ENCODE data around the gene FILIP1. TPM values are rescaled to one million over a fixed set of nuclear protein-coding genes. Genes with fewer than 3 reads are reported as not detected.

FILIP1 gene
- total and polyA plus RNA-seq, 2 donors from 2014 or later, result 0.80 to 4.6 TPM

- peaks cover 0 to 12% (median 4%) of the 10 kb centered on the region in 3 donors for H3K4me1 ChIP-seq (ENCODE audit: control insufficient read depth in 2 of 3, insufficient read depth in 2 of 3, low read depth in 1 of 3, low read length in 3 of 3)
- FAIRE-seq (no peak), DNase-seq (no peak)
- no peak overlapping the region for H3K9ac ChIP-seq (ENCODE audit: low read length in 3 of 3)
- intact Hi-C loops (cut with DNase I), result no loop called here
- no peak for TF ChIP-seq CTCF (IDR thresholded peaks at IDR 0.05; ENCODE audit: borderline replicate concordance, extremely low read depth, insufficient read depth)
- peaks cover 0 to 2% (median 0%) of the 10 kb centered on the region in 3 donors for H3K36me3 ChIP-seq (ENCODE audit: control insufficient read depth in 2 of 3, insufficient read depth in 3 of 3, low read length in 3 of 3)
- H3K27ac ChIP-seq (ENCODE audit: low read depth in 2 of 2, low read length in 2 of 2), result no peak overlapping the region
- H3K27me3 ChIP-seq (ENCODE audit: control insufficient read depth, insufficient read depth, low read length), result no peaks in the 10 kb centered on the region
- H3K4me3 ChIP-seq (ENCODE audit: low read length in 3 of 3), result no peak overlapping the region
- no peaks in the 10 kb centered on the region for H3K9me3 ChIP-seq (ENCODE audit: control insufficient read depth in 2 of 3, insufficient read depth in 1 of 3, low read length in 3 of 3)
These were observed 218.5 kb downstream of the FILIP1 start for GRCh38 chr6:75275067-75275466.

DNA sequence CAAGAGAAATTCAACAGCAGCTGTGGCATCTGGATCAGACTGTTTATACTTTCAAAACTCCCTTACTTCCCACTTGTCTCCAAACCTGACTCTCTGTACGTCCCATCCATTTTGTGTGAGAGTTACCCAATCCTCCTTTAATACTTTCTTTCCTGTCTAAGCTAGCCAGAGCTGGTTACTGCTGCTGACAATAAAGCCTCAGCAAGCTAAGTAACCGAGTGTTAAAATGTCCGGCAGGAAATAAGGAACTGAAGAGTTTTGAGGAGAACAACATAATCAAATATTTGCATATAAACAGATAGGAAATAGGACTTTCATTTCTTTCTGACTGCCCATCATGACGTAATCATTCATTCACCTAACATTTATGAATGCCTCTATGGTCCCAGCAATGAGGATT is 220.6 kb downstream of the FILIP1 start:
- no peak for FAIRE-seq
- Histone ChIP-seq H3K9ac (ENCODE audit: low read length in 3 of 3) (no peak overlapping the region), H3K27ac (ENCODE audit: low read depth in 2 of 2, low read length in 2 of 2) (no peak overlapping the region), H3K4me1 (ENCODE audit: control insufficient read depth in 2 of 3, insufficient read depth in 2 of 3, low read depth in 1 of 3, low read length in 3 of 3) (peaks cover 0 to 9% (median 0%) of the 10 kb centered on the region in 3 donors), H3K4me3 (ENCODE audit: low read length in 3 of 3) (no peak overlapping the region), H3K27me3 (ENCODE audit: control insufficient read depth, insufficient read depth, low read length) (no peaks in the 10 kb centered on the region), H3K36me3 (ENCODE audit: control insufficient read depth in 2 of 3, insufficient read depth in 3 of 3, low read length in 3 of 3) (peaks cover 0 to 2% (median 0%) of the 10 kb centered on the region in 3 donors), H3K9me3 (ENCODE audit: control insufficient read depth in 2 of 3, insufficient read depth in 1 of 3, low read length in 3 of 3) (no peaks in the 10 kb centered on the region)
- intact Hi-C loops (cut with DNase I), result no loop called here
- DNase-seq, result no peak
- TF ChIP-seq CTCF (IDR thresholded peaks at IDR 0.05; ENCODE audit: borderline replicate concordance, extremely low read depth, insufficient read depth), result no peak

GRCh38 chr6:75272145-75272840 is 221.3 kb downstream of the FILIP1 start:
- no peak overlapping the region for H3K4me3 ChIP-seq (ENCODE audit: low read length in 3 of 3)
- H3K4me1 ChIP-seq (ENCODE audit: control insufficient read depth in 2 of 3, insufficient read depth in 2 of 3, low read depth in 1 of 3, low read length in 3 of 3), result peaks cover 0 to 11% (median 5%) of the 10 kb centered on the region in 3 donors
- peaks cover 0 to 2% (median 0%) of the 10 kb centered on the region in 3 donors for H3K36me3 ChIP-seq (ENCODE audit: control insufficient read depth in 2 of 3, insufficient read depth in 3 of 3, low read length in 3 of 3)
- H3K27ac ChIP-seq (ENCODE audit: low read depth in 2 of 2, low read length in 2 of 2), result peak overlapping the region in 1 of 2 donors; percentile 17
- no peak for FAIRE-seq
- no peak for TF ChIP-seq CTCF (IDR thresholded peaks at IDR 0.05; ENCODE audit: borderline replicate concordance, extremely low read depth, insufficient read depth)
- no peak for DNase-seq
- intact Hi-C loops (cut with DNase I), result no loop called here
- H3K9me3 ChIP-seq (ENCODE audit: control insufficient read depth in 2 of 3, insufficient read depth in 1 of 3, low read length in 3 of 3), result no peaks in the 10 kb centered on the region
- H3K27me3 ChIP-seq (ENCODE audit: control insufficient read depth, insufficient read depth, low read length), result no peaks in the 10 kb centered on the region
- H3K9ac ChIP-seq (ENCODE audit: low read length in 3 of 3), result no peak overlapping the region

Data from kidney (tissue), 14 donors.